T-cell (primary cell): ENCODE data around the gene SLC17A5. TPM values are rescaled to one million over a fixed set of nuclear protein-coding genes. Genes with fewer than 3 reads are reported as not detected.

Experiments used
- ATAC-seq, 4 experiments: fragments of 200-7000 bp in 3 of 4; fragments of 150-1000 bp in 1 of 4; cut with Tn5 transposase; replicated peaks in 1 of 4; 1 replicate in 3 of 4; 2 replicates in 1 of 4; pipeline ENCODE4 v1.10.0; 2021; ENCODE audit warnings: moderate library complexity in 3 of 4, mild to moderate bottlenecking in 2 of 4, moderate number of reproducible peaks in 1 of 4
- CTCF ChIA-PET, 2 donors: fragments of 300-600 bp; sonication (Branson Sonifier 250); formaldehyde crosslinking; loops; one replicate each; lab custom pipeline; 2022; ENCODE audit warnings: antibody characterized with exemption in 2 of 2; lab: Charles Lee
- POLR2A ChIA-PET, 2 donors: fragments of 300-600 bp; sonication (Branson Sonifier 250); formaldehyde crosslinking; loops; one replicate each; lab custom pipeline; 2022; ENCODE audit warnings: antibody characterized with exemption in 2 of 2; lab: Charles Lee
- DNase-seq, 35 experiments: peaks; one replicate each; pipeline versions ENCODE4 v3.0.0 to v3.0.0-alpha.2; 2013 to 2023
- H3K27ac ChIP-seq: one replicate; pipeline ENCODE4 v1.5.1; 2013; ENCODE audit warnings: low read length
- H3K27me3 ChIP-seq, 2 experiments: replicated peaks in 1 of 2; 1 replicate in 1 of 2; 2 replicates in 1 of 2; pipeline versions ENCODE4 v1.6.1 to v1.7.0; 2013; ENCODE audit warnings: low read length in 1 of 2, mixed read lengths in 1 of 2; ENCODE audit not compliant: control insufficient read depth in 2 of 2, insufficient read depth in 2 of 2; ENCODE audit errors: extremely low read depth in 1 of 2
- H3K36me3 ChIP-seq, 2 donors: 1 replicate in 1 of 2; 2 replicates in 1 of 2; pipeline versions ENCODE4 v1.6.1 to v1.7.0; 2013; ENCODE audit warnings: low read length in 1 of 2; ENCODE audit not compliant: control insufficient read depth in 2 of 2, insufficient read depth in 1 of 2; ENCODE audit errors: extremely low read depth in 1 of 2
- H3K4me1 ChIP-seq, 2 experiments: 1 replicate in 1 of 2; 2 replicates in 1 of 2; pipeline versions ENCODE4 v1.6.1 to v1.7.0; 2013; ENCODE audit warnings: low read length in 2 of 2, mixed read lengths in 1 of 2; ENCODE audit not compliant: insufficient read depth in 2 of 2, control insufficient read depth in 1 of 2; ENCODE audit errors: extremely low read depth in 1 of 2
- H3K4me3 ChIP-seq, 2 donors: 1 replicate in 1 of 2; 2 replicates in 1 of 2; pipeline versions ENCODE4 v1.5.1 to v1.7.0; 2013; ENCODE audit warnings: mild to moderate bottlenecking in 2 of 2, low read length in 1 of 2, moderate library complexity in 1 of 2; ENCODE audit not compliant: control insufficient read depth in 1 of 2; ENCODE audit errors: extremely low read depth in 1 of 2
- H3K9me3 ChIP-seq: 2 replicates; pipeline ENCODE4 v1.7.0; 2013
- H3K27ac Mint-ChIP-seq, 2 donors: one replicate each; pipeline ENCODE4 v1.8.0; 2020 to 2021; ENCODE audit warnings: mild to moderate bottlenecking in 2 of 2, mixed read lengths in 2 of 2
- H3K27me3 Mint-ChIP-seq, 2 donors: one replicate each; pipeline ENCODE4 v1.8.0; 2021 to 2022; ENCODE audit warnings: mixed read lengths in 2 of 2
- H3K36me3 Mint-ChIP-seq: one replicate; pipeline ENCODE4 v1.8.0; 2021; ENCODE audit warnings: mixed read lengths
- H3K4me1 Mint-ChIP-seq, 3 donors: one replicate each; pipeline ENCODE4 v1.8.0; 2020 to 2022; ENCODE audit warnings: mixed read lengths in 3 of 3, mild to moderate bottlenecking in 1 of 3
- H3K4me3 Mint-ChIP-seq, 3 donors: one replicate each; pipeline ENCODE4 v1.8.0; 2020 to 2022; ENCODE audit warnings: mild to moderate bottlenecking in 3 of 3, mixed read lengths in 3 of 3, moderate library complexity in 3 of 3
- H3K9me3 Mint-ChIP-seq, 3 donors: one replicate each; pipeline ENCODE4 v1.8.0; 2020 to 2022; ENCODE audit warnings: mixed read lengths in 3 of 3
- WGBS: methylation state at CpG from one replicate; pipeline ENCODE4 v1.1.5; 2013; ENCODE audit warnings: missing lambda C conversion rate; ENCODE audit not compliant: insufficient coverage; 5-methylcytosine and 5-hydroxymethylcytosine counted together
- total RNA-seq, 35 experiments: library from RNA in 6 of 35; stranded (reverse) in 6 of 35; fragments of 120-200 nt in 1 of 35; gene quantifications; one replicate each; pipeline versions ENCODE4 v1.2.1 to v1.2.4 and lab custom pipeline; 2013 to 2026

Gene SLC17A5
- total RNA-seq, 5 donors from 2014 or later (not counting 1 experiment from before 2014, with no cell fraction given) = 6.4 to 15.0 (median 9.4) TPM

GRCh38 chr6:73604461-73604860 is 49.3 kb downstream of the SLC17A5 start:
- ATAC-seq = no peak
- Histone ChIP-seq H3K9me3 (no peaks in the 10 kb centered on the region), H3K36me3 (peaks cover 22 to 40% of the 10 kb centered on the region in 2 donors), H3K4me3 (no peak overlapping the region), H3K4me1 (no peaks in the 10 kb centered on the region), H3K27ac (no peak overlapping the region), H3K27me3 (no peaks in the 10 kb centered on the region)
- Mint-ChIP-seq H3K36me3 (peaks cover 44% of the 10 kb centered on the region), H3K27me3 (no peaks in the 10 kb centered on the region), H3K27ac (no peak overlapping the region), H3K4me1 (no peaks in the 10 kb centered on the region), H3K4me3 (no peak overlapping the region), H3K9me3 (no peaks in the 10 kb centered on the region)
- POLR2A ChIA-PET = interaction anchor here (0.6 to 0.7 kb wide), 2 partner anchors 12 to 81 kb away, joined by 3 to 5 read pairs; no protein-coding TSS in a partner anchor
- CTCF ChIA-PET = interaction anchor here in 1 of 2 donors (0.7 kb wide), 2 partner anchors 67 to 1948 kb away, joined by 3 to 6 read pairs; no protein-coding TSS in a partner anchor
- DNase-seq = no peak
- WGBS = no CpG with 5 or more reads among the region's 5 CpGs

- H3K4me1 ChIP-seq = no peaks in the 10 kb centered on the region
- Mint-ChIP-seq H3K36me3 (peaks cover 40% of the 10 kb centered on the region), H3K9me3 (no peaks in the 10 kb centered on the region), H3K4me3 (no peak overlapping the region), H3K27ac (no peak overlapping the region), H3K27me3 (no peaks in the 10 kb centered on the region), H3K4me1 (no peaks in the 10 kb centered on the region)
- ChIA-PET POLR2A (interaction anchor here (0.6 to 0.7 kb wide), 3 partner anchors 11 to 80 kb away, joined by 3 to 5 read pairs (median 5); no protein-coding TSS in a partner anchor), CTCF (interaction anchor here in 1 of 2 donors (0.7 kb wide), 2 partner anchors 66 to 1949 kb away, joined by 3 to 6 read pairs; no protein-coding TSS in a partner anchor)
- peaks cover 22 to 35% of the 10 kb centered on the region in 2 donors for H3K36me3 ChIP-seq
- no peaks in the 10 kb centered on the region for H3K9me3 ChIP-seq
- no peak overlapping the region for H3K4me3 ChIP-seq
- no peak overlapping the region for H3K27ac ChIP-seq
- DNase-seq (no peak), ATAC-seq (no peak)
- WGBS = 89% methylated on average over 1 of the region's 1 CpG
- H3K27me3 ChIP-seq = no peaks in the 10 kb centered on the region
Measured at GRCh38 chr6:73604020-73604419, 49.8 kb downstream of the SLC17A5 start.

GRCh38 chr6:73586416-73586974 is 67.3 kb downstream of the SLC17A5 start:
- ATAC-seq = peak in 2 of 4 experiments; percentile 8 to 20
- peaks cover 1% of the 10 kb centered on the region for H3K36me3 Mint-ChIP-seq
- H3K4me1 Mint-ChIP-seq = peaks cover 24 to 29% (median 25%) of the 10 kb centered on the region in 3 donors
- Histone ChIP-seq H3K9me3 (no peaks in the 10 kb centered on the region), H3K27me3 (no peaks in the 10 kb centered on the region), H3K4me3 (peak overlapping the region in 1 of 2 donors; percentile 6), H3K36me3 (no peaks in the 10 kb centered on the region), H3K27ac (peak overlapping the region; percentile 94), H3K4me1 (peaks cover 6 to 15% of the 10 kb centered on the region in 2 experiments)
- ChIA-PET CTCF (interaction anchor here (0.5 to 2.2 kb wide), 14 partner anchors 12 to 222 kb away, joined by 3 to 7 read pairs (median 4); partner anchors contain the start of gene MTO1 (in 1 of the 2)), POLR2A (interaction anchor here (0.6 to 2.6 kb wide), 8 partner anchors 15 to 72 kb away, joined by 3 to 30 read pairs (median 6); partner anchors contain the start of gene EEF1A1 (in 1 of the 2))
- no peak for DNase-seq
- no peaks in the 10 kb centered on the region for H3K9me3 Mint-ChIP-seq
- peak overlapping the region; percentile 100 for H3K27ac Mint-ChIP-seq
- WGBS = no CpG with 5 or more reads among the region's 6 CpGs
- no peaks in the 10 kb centered on the region for H3K27me3 Mint-ChIP-seq
- H3K4me3 Mint-ChIP-seq = peak overlapping the region; percentile 79 to 80 (median 79)

GRCh38 chr6:73585566-73586415 is 68.0 kb downstream of the SLC17A5 start:
- Histone ChIP-seq H3K36me3 (no peaks in the 10 kb centered on the region), H3K27me3 (no peaks in the 10 kb centered on the region), H3K4me3 (peak overlapping the region; percentile 6 to 19), H3K4me1 (peaks cover 6 to 18% of the 10 kb centered on the region in 2 experiments), H3K27ac (peak overlapping the region; percentile 94), H3K9me3 (no peaks in the 10 kb centered on the region)
- DNase-seq = peak in 30 of 35 experiments; percentile 6 to 80 (median 22)
- ChIA-PET CTCF (interaction anchor here (0.5 to 2.2 kb wide), 13 partner anchors 13 to 124 kb away, joined by 3 to 7 read pairs (median 4); partner anchors contain the start of gene MTO1 (in 1 of the 2)), POLR2A (interaction anchor here (0.6 to 2.6 kb wide), 10 partner anchors 14 to 72 kb away, joined by 3 to 30 read pairs (median 6); partner anchors contain the start of gene EEF1A1 (in 2 of the 2))
- Mint-ChIP-seq H3K36me3 (no peaks in the 10 kb centered on the region), H3K9me3 (no peaks in the 10 kb centered on the region), H3K4me3 (peak overlapping the region; percentile 79 to 80 (median 79)), H3K4me1 (peaks cover 27 to 31% (median 28%) of the 10 kb centered on the region in 3 donors), H3K27me3 (no peaks in the 10 kb centered on the region), H3K27ac (peak overlapping the region; percentile 100)
- WGBS = no CpG with 5 or more reads among the region's 3 CpGs
- ATAC-seq = peak; percentile 81 to 85 (median 82)

GRCh38 chr6:73581293-73581692 is 72.5 kb downstream of the SLC17A5 start:
- peaks cover 0 to 1% (median 0%) of the 10 kb centered on the region in 3 donors for H3K9me3 Mint-ChIP-seq
- peaks cover 24 to 38% (median 27%) of the 10 kb centered on the region in 3 donors for H3K4me1 Mint-ChIP-seq
- Histone ChIP-seq H3K27ac (peak overlapping the region; percentile 86), H3K4me3 (no peak overlapping the region), H3K27me3 (no peaks in the 10 kb centered on the region), H3K9me3 (no peaks in the 10 kb centered on the region), H3K4me1 (peaks cover 9 to 29% of the 10 kb centered on the region in 2 experiments), H3K36me3 (no peaks in the 10 kb centered on the region)
- no peak for ATAC-seq
- H3K36me3 Mint-ChIP-seq = peaks cover 2% of the 10 kb centered on the region
- H3K27me3 Mint-ChIP-seq = no peaks in the 10 kb centered on the region
- CTCF ChIA-PET = interaction anchor here (0.5 to 2.1 kb wide), 4 partner anchors 24 to 120 kb away, joined by 3 to 9 read pairs (median 6); partner anchors contain the start of gene MTO1 (in 1 of the 2)
- POLR2A ChIA-PET = interaction anchor here (0.7 to 1.4 kb wide), 3 partner anchors 56 to 66 kb away, joined by 3 to 7 read pairs (median 4); no protein-coding TSS in a partner anchor
- no peak for DNase-seq
- peak overlapping the region in 1 of 2 donors; percentile 94 for H3K27ac Mint-ChIP-seq
- no peak overlapping the region for H3K4me3 Mint-ChIP-seq
- WGBS = no CpG with 5 or more reads among the region's 2 CpGs
